Fibroblast of lung (primary cell): ENCODE results near the gene TUBA1B. TPM values are rescaled to one million over a fixed set of nuclear protein-coding genes. Genes with fewer than 3 reads are reported as not detected.

ENCODE experiments used
- DNase-seq, 2 donors: peaks; one replicate each; pipeline versions ENCODE4 v3.0.0 to v3.0.0-alpha.2; 2010; ENCODE audit warnings: low read depth in 2 of 2
- H2AFZ ChIP-seq: 2 replicates; pipeline ENCODE4 v1.5.1; 2012; ENCODE audit warnings: low read length, control low read depth, inconsistent platforms
- H3K27ac ChIP-seq: 2 replicates; pipeline ENCODE4 v1.5.1; 2011; ENCODE audit warnings: low read length, control low read depth; ENCODE audit not compliant: insufficient read depth
- H3K27me3 ChIP-seq: 2 replicates; pipeline ENCODE4 v1.5.1; 2011; ENCODE audit warnings: mild to moderate bottlenecking, low read length; ENCODE audit not compliant: control insufficient read depth, insufficient read depth
- H3K36me3 ChIP-seq: 2 replicates; pipeline ENCODE4 v1.5.1; 2011; ENCODE audit warnings: low read length; ENCODE audit not compliant: control insufficient read depth, insufficient read depth
- H3K4me1 ChIP-seq: 2 replicates; pipeline ENCODE4 v1.5.1; 2011; ENCODE audit warnings: low read length; ENCODE audit not compliant: control insufficient read depth, insufficient read depth; ENCODE audit errors: extremely low read depth
- H3K4me2 ChIP-seq: 2 replicates; pipeline ENCODE4 v1.5.1; 2011; ENCODE audit warnings: low read length, control low read depth; ENCODE audit not compliant: insufficient read depth; ENCODE audit errors: extremely low read depth
- H3K4me3 ChIP-seq, 4 experiments: fragments of 200-600 bp in 1 of 4; sonication (generic) in 1 of 4; replicated peaks in 1 of 4; 2 replicates each; pipeline ENCODE4 v1.5.1; 2011 to 2016; ENCODE audit warnings: low read length in 4 of 4, low read depth in 3 of 4, mild to moderate bottlenecking in 3 of 4, control low read depth in 2 of 4, inconsistent platforms in 1 of 4, mixed read lengths in 1 of 4; ENCODE audit not compliant: insufficient read depth in 1 of 4; ENCODE audit errors: control extremely low read depth in 1 of 4
- H3K79me2 ChIP-seq: 2 replicates; pipeline ENCODE4 v1.5.1; 2012; ENCODE audit warnings: mild to moderate bottlenecking, low read length, inconsistent platforms; ENCODE audit not compliant: control insufficient read depth, insufficient read depth
- H3K9ac ChIP-seq: 2 replicates; pipeline ENCODE4 v1.5.1; 2011; ENCODE audit warnings: mild to moderate bottlenecking, low read length, control low read depth; ENCODE audit not compliant: insufficient read depth
- H3K9me3 ChIP-seq: 2 replicates; pipeline ENCODE4 v1.5.1; 2012; ENCODE audit warnings: low read depth, low read length; ENCODE audit not compliant: control insufficient read depth, insufficient read depth
- H4K20me1 ChIP-seq: 2 replicates; pipeline ENCODE4 v1.5.1; 2011; ENCODE audit warnings: low read length; ENCODE audit not compliant: control insufficient read depth, insufficient read depth; ENCODE audit errors: extremely low read depth
- EZH2 ChIP-seq: IDR thresholded peaks from 2 replicates; pipeline ENCODE4 v1.5.1; 2012; ENCODE audit warnings: low read length, control low read depth, mild to moderate bottlenecking; ENCODE audit errors: missing control alignments
- polyA plus RNA-seq, 2 donors: library from polyadenylated mRNA; depleted of rRNA in 1 of 2; stranded (reverse) in 1 of 2; unstranded in 1 of 2; fragments of >200 nt; gene quantifications; 2 replicates each; pipeline ENCODE4 v1.2.1, GENCODE V29; 2011 to 2012; ENCODE audit warnings: missing spikeins in 1 of 2
- total RNA-seq: library from RNA; depleted of rRNA; stranded (reverse); fragments of >200 nt; gene quantifications from 2 replicates; pipeline ENCODE4 v1.2.1, GENCODE V29; 2014
- TF ChIP-seq, protein P1 (sequence below), 2 donors: IDR thresholded peaks in 1 of 2; conservative IDR thresholded peaks in 1 of 2; 1 replicate in 1 of 2; 2 replicates in 1 of 2; pipeline ENCODE4 v1.5.1; 2011 to 2012; ENCODE audit warnings: low read length in 2 of 2, control low read depth in 1 of 2, inconsistent platforms in 1 of 2, low read depth in 1 of 2, mild to moderate bottlenecking in 1 of 2

TUBA1B gene
- total and polyA plus RNA-seq, 2 donors (not counting 1 experiment from before 2014, with no cell fraction given), result 1,258 to 3,083 TPM

DNA sequence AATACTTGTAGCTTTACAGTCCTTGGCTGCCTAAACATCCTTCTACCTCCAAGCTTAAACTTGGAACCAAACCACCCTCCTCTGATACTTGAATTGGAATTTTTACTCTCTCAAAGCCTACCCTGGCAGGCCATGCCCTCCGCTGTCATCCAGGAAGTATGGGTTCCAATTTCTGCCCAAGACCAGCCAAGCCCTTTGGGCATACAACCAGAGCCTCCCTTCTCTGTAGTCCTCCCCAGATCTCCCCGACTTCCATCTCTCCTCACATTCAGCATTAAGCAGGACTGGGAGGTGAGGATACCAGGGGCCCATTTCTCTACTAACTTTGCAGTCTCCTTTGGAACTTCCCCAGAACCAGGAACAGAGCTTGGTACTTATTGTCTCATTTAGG, 36.2 kb downstream of the TUBA1B start:
- Histone ChIP-seq H4K20me1 (no peaks in the 10 kb centered on the region), H3K27ac (no peak overlapping the region), H3K4me3 (no peak overlapping the region), H3K36me3 (peaks cover 5% of the 10 kb centered on the region), H3K9ac (no peak overlapping the region), H3K79me2 (no peaks in the 10 kb centered on the region), H3K4me1 (peaks cover 7% of the 10 kb centered on the region), H3K27me3 (peaks cover 21% of the 10 kb centered on the region), H2AFZ (no peak overlapping the region), H3K9me3 (no peaks in the 10 kb centered on the region), H3K4me2 (no peak overlapping the region)
- TF ChIP-seq EZH2, result peak; percentile 7
- TF ChIP-seq, protein P1, sequence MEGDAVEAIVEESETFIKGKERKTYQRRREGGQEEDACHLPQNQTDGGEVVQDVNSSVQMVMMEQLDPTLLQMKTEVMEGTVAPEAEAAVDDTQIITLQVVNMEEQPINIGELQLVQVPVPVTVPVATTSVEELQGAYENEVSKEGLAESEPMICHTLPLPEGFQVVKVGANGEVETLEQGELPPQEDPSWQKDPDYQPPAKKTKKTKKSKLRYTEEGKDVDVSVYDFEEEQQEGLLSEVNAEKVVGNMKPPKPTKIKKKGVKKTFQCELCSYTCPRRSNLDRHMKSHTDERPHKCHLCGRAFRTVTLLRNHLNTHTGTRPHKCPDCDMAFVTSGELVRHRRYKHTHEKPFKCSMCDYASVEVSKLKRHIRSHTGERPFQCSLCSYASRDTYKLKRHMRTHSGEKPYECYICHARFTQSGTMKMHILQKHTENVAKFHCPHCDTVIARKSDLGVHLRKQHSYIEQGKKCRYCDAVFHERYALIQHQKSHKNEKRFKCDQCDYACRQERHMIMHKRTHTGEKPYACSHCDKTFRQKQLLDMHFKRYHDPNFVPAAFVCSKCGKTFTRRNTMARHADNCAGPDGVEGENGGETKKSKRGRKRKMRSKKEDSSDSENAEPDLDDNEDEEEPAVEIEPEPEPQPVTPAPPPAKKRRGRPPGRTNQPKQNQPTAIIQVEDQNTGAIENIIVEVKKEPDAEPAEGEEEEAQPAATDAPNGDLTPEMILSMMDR (conservative IDR thresholded peaks at IDR 0.05 in 1 of 2, IDR thresholded peaks at IDR 0.05 in 1 of 2; ENCODE audit: low read depth in 1 of 2, low read length in 2 of 2), result no peak
- DNase-seq, result no peak

- peaks cover 7% of the 10 kb centered on the region for H3K4me1 ChIP-seq
- H3K27ac ChIP-seq, result no peak within 1 kb of the TSS
- peaks cover 21% of the 10 kb centered on the region for H3K27me3 ChIP-seq
- peak within 1 kb of the TSS in 1 of 4 experiments; percentile 33 for H3K4me3 ChIP-seq
- DNase-seq, result peak in 1 of 2 donors; percentile 9
- no peaks in the 10 kb centered on the region for H4K20me1 ChIP-seq
- peak; percentile 52 for TF ChIP-seq EZH2
- TF ChIP-seq, protein P1 (conservative IDR thresholded peaks at IDR 0.05 in 1 of 2, IDR thresholded peaks at IDR 0.05 in 1 of 2; ENCODE audit: low read depth in 1 of 2, low read length in 2 of 2), result no peak
- peaks cover 5% of the 10 kb centered on the region for H3K36me3 ChIP-seq
- H2AFZ ChIP-seq, result no peak within 1 kb of the TSS
- peak within 1 kb of the TSS; percentile 49 for H3K4me2 ChIP-seq
- no peaks in the 10 kb centered on the region for H3K79me2 ChIP-seq
- no peaks in the 10 kb centered on the region for H3K9me3 ChIP-seq
- H3K9ac ChIP-seq, result no peak within 1 kb of the TSS
These were observed 36.8 kb downstream of the TUBA1B start, which contains the start of gene DHH for GRCh38 chr12:49094160-49094974. Gene DHH (minus strand): TSS chr12:49094801. CDS start chr12:49094512, 289 bp downstream.

- Histone ChIP-seq H3K79me2 (no peaks in the 10 kb centered on the region), H3K4me2 (peak overlapping the region; percentile 9), H3K4me3 (peak overlapping the region in 1 of 4 experiments; percentile 33), H3K9me3 (no peaks in the 10 kb centered on the region), H3K4me1 (peaks cover 7% of the 10 kb centered on the region), H3K36me3 (peaks cover 5% of the 10 kb centered on the region), H3K27ac (no peak overlapping the region), H3K27me3 (peaks cover 21% of the 10 kb centered on the region), H3K9ac (no peak overlapping the region), H2AFZ (no peak overlapping the region), H4K20me1 (no peaks in the 10 kb centered on the region)
- DNase-seq, result no peak
- TF ChIP-seq EZH2, result peak; percentile 73
- TF ChIP-seq, protein P1 (conservative IDR thresholded peaks at IDR 0.05 in 1 of 2, IDR thresholded peaks at IDR 0.05 in 1 of 2; ENCODE audit: low read depth in 1 of 2, low read length in 2 of 2), result no peak
These were observed 37.4 kb downstream of the TUBA1B start for GRCh38 chr12:49093792-49094159.
